Stomach (tissue), 4 donors: ENCODE data around the gene LITAF.

Source experiments
- CTCF ChIP-seq, 7 experiments: fragments of 450-650 bp in 4 of 7; fragments of 200-600 bp in 3 of 7; sonication (generic) in 3 of 7; IDR thresholded peaks; one replicate each; pipeline ENCODE4 v1.5.1; 2016 to 2019; ENCODE audit warnings: antibody characterized with exemption in 7 of 7, control low read depth in 2 of 7, mild to moderate bottlenecking in 1 of 7
- POLR2A ChIP-seq, 4 donors: fragments of 450-650 bp; IDR thresholded peaks; one replicate each; pipeline ENCODE4 v1.6.1; 2016; ENCODE audit warnings: antibody characterized with exemption in 4 of 4, control low read depth in 2 of 4, mild to moderate bottlenecking in 1 of 4, moderate library complexity in 1 of 4
- POLR2AphosphoS5 ChIP-seq, 3 donors: sonication (generic); formaldehyde crosslinking; IDR thresholded peaks; one replicate each; pipeline ENCODE4 v1.6.1; 2016; ENCODE audit warnings: antibody characterized with exemption in 3 of 3

GRCh38 chr16:11543661-11544393 lies 42.9 kb downstream of the LITAF start:
- TF ChIP-seq CTCF (IDR thresholded peaks at IDR 0.05) (no peak), POLR2A (IDR thresholded peaks at IDR 0.05) (no peak), POLR2AphosphoS5 (IDR thresholded peaks at IDR 0.05) (no peak)
